AG04449 (cell line): Measurements from ENCODE around the gene TSPAN33.

Experiments used
- CTCF ChIA-PET: fragments of 350-600 bp; formaldehyde crosslinking; extraction: SDS; loops from one replicate; lab custom pipeline; 2021; ENCODE audit warnings: antibody characterized with exemption; lab: Yijun Ruan, JAX
- POLR2A ChIA-PET: fragments of 400-600, 350-600 bp; formaldehyde crosslinking; extraction: SDS; loops from one replicate; lab custom pipeline; 2020; ENCODE audit warnings: antibody characterized with exemption, inconsistent platforms; lab: Yijun Ruan, JAX
- DNase-seq: peaks from one replicate; pipeline ENCODE4 v3.0.0-alpha.2; 2010; ENCODE audit warnings: low read depth, low spot score
- H3K4me3 ChIP-seq: 2 replicates; pipeline ENCODE4 v1.5.1; 2011; ENCODE audit warnings: low read depth, mild to moderate bottlenecking, control low read depth, low read length
- TF ChIP-seq, protein P1 (sequence below): IDR thresholded peaks from one replicate; pipeline ENCODE4 v1.5.1; 2011; ENCODE audit warnings: mild to moderate bottlenecking, moderate library complexity, low read length, control low read depth, inconsistent platforms; ENCODE audit not compliant: insufficient read depth; ENCODE audit errors: missing control alignments

Gene TSPAN33

DNA sequence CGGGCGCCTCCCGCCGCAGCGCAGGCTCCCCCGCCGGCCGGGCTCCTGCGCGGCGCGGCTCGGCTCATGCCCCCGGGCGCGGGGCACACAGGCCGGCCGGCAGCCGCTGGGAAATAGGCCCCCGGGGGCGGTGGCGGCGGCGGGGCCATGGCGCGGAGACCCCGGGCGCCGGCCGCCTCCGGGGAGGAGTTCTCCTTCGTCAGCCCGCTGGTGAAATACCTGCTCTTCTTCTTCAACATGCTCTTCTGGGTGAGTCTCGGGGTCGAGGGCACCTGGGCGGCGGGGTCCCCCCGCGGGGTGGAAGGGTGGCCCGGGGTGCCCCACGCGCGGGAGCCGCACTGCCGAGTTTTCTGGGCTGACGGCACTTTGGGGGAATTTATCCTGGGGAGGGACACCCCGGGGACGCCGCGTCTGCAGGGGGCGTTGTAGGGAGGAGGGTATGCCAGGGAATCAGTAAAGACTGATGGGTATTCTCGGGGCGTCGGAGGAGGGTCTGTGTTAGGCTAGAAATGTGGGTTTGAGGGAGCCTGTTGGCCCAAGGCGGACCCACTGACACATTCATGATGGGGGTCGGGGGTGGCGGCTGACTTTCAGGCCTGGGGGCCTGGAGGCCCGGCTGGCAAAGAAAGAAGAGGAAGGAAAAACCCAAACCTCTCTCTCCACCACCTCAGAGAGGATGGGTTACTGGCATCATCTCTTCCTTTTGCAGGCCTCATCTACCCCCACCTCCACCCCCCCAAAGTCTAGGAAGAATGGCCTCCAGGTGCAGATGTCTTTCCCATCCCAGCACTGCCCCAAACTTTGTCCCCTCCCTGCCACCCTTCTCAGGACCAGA lies 544 bp downstream of the TSPAN33 start:
- ChIA-PET CTCF (interaction anchor here (3.0 to 3.8 kb wide), 2 partner anchors 18 kb away, joined by 15 to 28 read pairs; no protein-coding TSS in a partner anchor), POLR2A (no interaction called here)
- no peak for DNase-seq
- TF ChIP-seq, protein P1, sequence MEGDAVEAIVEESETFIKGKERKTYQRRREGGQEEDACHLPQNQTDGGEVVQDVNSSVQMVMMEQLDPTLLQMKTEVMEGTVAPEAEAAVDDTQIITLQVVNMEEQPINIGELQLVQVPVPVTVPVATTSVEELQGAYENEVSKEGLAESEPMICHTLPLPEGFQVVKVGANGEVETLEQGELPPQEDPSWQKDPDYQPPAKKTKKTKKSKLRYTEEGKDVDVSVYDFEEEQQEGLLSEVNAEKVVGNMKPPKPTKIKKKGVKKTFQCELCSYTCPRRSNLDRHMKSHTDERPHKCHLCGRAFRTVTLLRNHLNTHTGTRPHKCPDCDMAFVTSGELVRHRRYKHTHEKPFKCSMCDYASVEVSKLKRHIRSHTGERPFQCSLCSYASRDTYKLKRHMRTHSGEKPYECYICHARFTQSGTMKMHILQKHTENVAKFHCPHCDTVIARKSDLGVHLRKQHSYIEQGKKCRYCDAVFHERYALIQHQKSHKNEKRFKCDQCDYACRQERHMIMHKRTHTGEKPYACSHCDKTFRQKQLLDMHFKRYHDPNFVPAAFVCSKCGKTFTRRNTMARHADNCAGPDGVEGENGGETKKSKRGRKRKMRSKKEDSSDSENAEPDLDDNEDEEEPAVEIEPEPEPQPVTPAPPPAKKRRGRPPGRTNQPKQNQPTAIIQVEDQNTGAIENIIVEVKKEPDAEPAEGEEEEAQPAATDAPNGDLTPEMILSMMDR, result peak; percentile 3
- H3K4me3 ChIP-seq, result peak overlapping the region; percentile 46

DNA sequence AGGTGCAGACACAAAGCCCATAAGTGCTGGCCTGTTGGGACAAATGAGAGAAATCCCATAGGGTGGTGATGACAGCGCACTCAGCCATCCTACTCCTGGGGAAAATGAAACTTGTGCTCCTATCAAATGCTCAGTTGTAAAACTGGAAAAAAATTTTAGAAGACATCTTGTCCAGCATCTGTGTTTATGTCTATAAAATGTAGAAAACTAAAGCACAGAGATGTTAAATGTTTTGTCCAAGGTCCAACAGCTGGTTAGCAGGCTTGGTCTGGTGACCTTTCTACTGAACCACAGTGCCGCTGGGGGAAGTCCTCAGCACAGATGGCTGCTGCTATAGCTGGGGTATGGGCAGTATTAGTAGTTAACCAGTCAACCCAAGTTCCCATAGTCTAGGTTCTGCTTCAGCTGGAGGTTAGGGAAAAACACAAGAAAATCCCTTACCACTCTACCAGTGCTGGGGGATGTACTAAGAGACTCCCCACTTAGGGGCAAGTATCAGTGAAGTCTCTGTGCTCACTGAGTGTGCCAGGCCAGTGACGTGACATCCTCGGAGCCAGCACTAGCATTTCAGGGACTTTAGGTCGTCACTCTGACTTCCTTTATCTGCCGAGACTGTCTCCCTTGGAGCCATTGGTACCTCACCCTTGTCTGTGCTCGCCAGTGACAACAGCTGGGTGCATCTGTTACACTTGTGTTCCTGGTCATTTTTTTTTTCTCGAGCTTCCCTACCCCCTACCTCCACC lies 1.9 kb downstream of the TSPAN33 start:
- ChIA-PET CTCF (interaction anchor here (1.1 to 3.8 kb wide), 4 partner anchors 15 to 64 kb away, joined by 3 to 28 read pairs (median 4); no protein-coding TSS in a partner anchor), POLR2A (no interaction called here)
- no peak for DNase-seq
- TF ChIP-seq, protein P1, result no peak
- H3K4me3 ChIP-seq, result no peak overlapping the region

DNA sequence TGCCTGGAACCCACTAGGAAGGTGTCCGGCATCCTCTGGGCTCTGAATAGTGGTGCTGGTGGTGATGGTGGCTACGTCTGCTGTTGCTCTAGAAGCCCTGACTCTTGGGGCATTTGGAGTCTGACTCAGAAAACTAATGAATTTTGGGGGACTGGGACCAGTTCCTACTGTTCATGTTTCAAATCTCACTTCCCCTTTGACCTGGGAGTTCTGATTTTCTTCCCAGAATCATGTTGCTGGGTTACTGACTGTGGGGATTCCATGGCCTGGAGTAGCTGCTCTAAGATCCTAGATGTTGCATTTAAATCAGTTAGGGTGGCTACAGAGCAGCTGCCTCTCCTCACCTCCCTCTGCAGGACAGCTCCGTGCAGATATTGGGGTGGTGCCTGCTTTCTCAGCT lies 3.2 kb downstream of the TSPAN33 start:
- TF ChIP-seq, protein P1, result no peak
- ChIA-PET POLR2A (interaction anchor here (0.5 kb wide), 1 partner anchor 49 kb away, joined by 3 read pairs; no protein-coding TSS in a partner anchor), CTCF (interaction anchor here (1.4 to 3.8 kb wide), 2 partner anchors 15 to 56 kb away, joined by 4 to 28 read pairs; no protein-coding TSS in a partner anchor)
- no peak for DNase-seq
- H3K4me3 ChIP-seq, result no peak overlapping the region

DNA sequence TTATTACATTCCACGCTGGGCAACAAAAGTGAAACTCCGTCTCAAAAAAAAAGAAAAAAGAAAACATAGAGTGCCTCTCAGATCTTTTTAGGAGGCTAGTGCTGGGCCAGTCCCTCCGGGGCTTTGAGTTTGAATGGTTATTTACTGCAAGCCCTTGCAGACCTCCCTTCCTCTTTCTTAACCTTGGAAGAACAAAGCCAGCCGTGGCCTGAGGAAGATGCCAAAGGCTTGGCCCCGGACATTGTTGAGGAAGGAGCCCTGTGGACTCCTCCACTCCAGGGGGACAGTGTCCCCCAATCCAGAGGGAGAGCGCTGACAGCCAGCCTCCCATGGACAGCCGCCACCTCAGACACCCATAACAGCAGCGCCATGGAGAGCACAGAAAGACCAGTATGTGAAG lies 5.0 kb downstream of the TSPAN33 start:
- ChIA-PET CTCF (interaction anchor here (3.6 kb wide), 1 partner anchor 14 kb away, joined by 41 read pairs; no protein-coding TSS in a partner anchor), POLR2A (no interaction called here)
- H3K4me3 ChIP-seq, result no peak overlapping the region
- TF ChIP-seq, protein P1, result no peak
- DNase-seq, result no peak

DNA sequence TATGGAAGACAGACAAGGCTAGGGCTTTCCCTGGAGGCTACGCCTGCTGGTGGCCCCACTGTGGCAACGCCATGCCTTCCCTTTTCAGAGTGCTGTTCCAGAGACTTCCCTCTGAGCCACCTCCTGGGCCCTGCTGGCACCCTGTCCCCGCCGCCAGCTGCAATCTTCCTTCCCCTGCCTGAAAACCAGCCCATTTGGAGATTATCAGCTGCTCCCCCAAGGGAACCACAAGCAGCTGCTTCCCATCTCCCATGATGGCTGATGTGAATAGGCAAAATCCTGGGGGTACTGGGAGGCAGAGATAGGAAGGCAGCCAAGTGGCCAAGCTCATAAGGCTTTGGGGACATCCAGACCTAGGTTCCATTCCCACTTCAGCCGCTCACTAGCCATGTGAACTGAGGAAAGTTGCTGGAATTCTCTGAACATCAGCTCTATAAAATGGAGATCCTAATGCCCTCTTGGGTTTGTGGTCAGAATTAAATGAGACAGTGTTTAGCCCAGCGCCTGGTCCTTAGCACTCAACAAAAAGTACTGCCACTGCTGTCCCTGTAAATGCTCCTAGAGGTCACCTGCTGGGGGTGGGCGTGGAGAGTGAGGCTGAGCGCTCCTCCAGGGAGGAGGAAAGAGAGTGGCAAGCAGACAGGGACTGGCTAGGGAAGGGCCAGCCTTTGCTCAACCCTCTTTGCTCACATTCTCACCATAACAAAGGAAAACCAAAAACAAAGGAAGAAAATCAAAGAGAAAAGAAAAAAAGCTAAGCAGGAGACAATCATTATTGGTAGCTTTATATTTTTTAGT lies 5.9 kb downstream of the TSPAN33 start:
- TF ChIP-seq, protein P1, result no peak
- ChIA-PET CTCF (interaction anchor here (1.1 to 3.6 kb wide), 2 partner anchors 13 to 18 kb away, joined by 3 to 41 read pairs; no protein-coding TSS in a partner anchor), POLR2A (no interaction called here)
- no peak overlapping the region for H3K4me3 ChIP-seq
- DNase-seq, result no peak
